GF-D8 (cell line): Measurements from ENCODE around the gene USO1.

Experiments
- DNase-seq: peaks from one replicate; lab custom pipeline; 2025; lab: John Stamatoyannopoulos, UW

Gene USO1

DNA sequence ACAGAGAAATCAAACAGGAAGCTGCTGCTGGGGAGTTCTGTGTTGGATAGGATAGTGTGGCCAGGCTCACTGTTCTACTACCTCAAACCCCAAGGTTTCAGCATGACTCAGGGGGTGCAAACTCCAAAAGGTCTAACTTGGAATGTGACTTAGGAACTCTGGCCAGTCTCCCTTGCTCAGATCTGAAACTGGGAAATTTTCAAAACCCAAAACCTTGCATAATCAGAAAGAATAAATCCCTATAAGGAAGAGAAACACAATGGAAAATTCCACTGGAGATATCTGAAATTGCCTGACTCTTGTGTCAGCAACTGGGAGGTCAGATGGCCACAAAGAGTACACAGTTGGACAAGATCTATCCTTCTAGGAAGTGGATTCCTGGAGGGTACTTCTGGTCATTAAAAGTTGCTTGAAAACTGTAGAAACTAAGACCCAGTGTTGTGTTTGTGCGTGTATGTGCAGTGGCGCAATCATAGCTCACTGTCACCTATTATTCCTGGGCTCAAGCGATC lies 119.8 kb downstream of the USO1 start:
- no peak for DNase-seq

DNA sequence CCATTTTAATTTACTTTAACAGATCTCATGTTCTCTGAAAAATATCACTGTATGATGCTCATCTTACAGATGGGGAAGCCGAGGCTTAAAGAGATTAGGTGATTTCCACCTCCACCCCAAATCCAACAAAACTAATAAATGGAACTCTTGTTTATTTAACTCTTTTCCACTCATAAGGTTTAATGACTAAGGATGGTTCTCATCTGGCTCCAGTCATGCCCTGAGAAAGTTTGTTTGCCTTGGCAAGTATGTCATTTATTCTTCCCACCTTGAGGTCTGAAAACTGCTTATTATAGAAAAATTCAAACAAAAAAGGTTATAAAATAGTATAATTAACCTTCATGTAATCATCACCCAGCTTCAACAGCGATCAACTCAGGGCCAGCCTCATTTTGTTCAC lies 121.6 kb downstream of the USO1 start:
- DNase-seq = no peak

DNA sequence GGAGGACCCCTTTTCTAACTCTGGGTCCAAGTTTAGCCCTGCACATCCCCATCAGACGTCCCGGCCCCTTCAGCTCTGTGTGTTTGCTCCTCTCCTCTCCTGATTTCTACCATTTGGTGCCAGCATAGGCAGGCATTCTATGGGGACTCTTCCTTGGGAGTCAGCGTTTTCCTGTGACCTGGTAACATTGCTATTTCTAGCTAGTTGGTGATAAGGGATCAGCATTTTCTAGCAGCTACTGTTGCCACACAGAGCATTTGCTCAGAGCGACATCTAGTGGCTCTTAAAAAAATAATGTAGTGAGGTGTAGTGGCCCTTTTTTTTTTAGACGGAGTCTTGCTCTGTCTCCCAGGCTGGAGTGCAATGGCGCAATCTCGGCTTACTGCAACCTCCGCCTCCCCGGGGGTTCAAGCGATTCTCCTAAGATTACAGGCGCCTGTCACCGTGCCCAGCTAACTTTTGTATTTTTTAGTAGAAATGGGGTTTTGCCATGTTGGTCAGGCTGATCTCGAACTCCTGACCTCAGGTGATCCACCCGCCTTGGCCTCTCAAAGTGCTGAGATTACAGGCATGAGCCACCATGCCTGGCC lies 123.9 kb downstream of the USO1 start:
- peak; percentile 71 for DNase-seq

DNA sequence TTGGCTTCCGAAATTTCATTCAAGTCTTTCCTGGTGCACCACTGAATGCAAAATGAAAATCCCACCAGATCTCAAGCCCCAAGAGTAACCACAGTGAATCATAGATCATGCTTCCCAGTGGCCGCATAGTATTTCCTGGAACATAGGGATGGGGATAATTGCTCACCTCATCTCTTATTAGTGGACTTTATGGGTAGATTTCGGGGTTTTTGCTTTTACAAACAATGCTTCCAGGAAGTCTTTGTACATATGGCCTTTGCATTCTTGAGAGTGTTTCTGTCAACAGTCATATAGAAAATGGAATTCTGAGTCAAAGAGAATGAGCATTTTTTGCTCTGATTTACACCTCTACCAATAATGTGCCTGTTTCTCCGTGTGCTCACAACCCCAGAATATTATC lies 124.5 kb downstream of the USO1 start:
- DNase-seq = no peak

DNA sequence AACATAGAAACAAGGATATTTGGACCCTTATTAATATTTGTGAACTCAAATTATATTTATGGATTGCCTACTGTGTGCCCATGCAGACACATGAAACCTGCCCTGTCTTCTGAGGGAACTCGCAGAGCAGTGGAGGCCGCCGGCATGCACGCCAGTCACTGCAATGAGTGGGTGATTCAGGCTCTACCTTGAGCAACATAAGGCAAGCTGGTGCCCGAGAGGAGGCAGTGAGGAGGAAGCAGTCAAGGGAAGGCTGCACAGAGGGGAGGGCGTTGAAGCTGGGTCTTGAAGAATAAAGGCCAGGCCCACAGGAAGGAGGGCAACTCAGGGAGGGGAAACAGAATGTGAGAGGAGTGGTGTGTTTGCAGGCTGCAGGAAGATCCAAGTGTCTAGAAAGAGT lies 125.1 kb downstream of the USO1 start:
- DNase-seq = peak; percentile 14

DNA sequence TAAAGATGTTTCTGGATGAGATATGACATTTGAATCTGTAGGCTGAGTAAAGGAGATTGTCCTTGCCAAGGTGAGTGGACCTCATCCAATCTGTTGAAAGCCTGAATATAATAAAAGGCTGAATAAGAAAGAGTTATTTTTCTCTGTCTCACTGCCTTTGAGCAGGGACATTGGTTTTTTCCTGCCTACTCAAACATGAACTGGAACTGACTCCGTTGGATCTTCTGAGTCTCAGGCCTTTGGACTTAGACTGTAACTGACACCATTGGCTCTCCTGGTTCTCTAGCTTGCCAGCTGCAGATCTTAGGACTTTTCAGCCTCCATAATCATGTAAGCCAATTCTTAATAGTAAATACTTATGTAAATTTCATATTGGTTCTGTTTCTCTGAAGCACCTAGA lies 134.3 kb downstream of the USO1 start:
- no peak for DNase-seq

DNA sequence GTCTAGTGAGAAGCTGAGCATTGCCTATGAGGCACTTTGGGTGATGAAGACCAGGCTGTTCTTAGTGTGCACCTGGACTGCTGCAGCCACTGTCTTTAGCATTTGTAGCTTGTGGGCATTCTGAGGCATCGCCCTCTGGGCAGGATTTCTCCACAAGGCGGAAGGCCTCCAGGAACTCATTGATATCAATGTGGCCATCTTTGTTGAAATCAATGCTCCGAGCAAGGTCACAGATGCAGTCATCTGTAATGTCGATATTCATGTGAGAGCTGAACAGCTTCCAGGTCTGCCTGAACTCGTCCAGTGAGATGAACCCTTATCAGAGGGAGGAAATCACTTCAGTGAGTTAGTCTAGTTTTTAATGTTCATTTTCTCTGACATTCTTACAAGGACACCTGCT lies 136.2 kb downstream of the USO1 start:
- DNase-seq = no peak
